ENCODE data around the gene PPTC7. TPM values are rescaled to one million over a fixed set of nuclear protein-coding genes. Genes with fewer than 3 reads are reported as not detected.
"Not testable (repeated sequence)": the region's sequence is repeated elsewhere in the genome, so short reads cannot be mapped to it uniquely, and the experiment has no call there.

The PPTC7 gene
- total and polyA plus RNA-seq, 2 donors (not counting 1 experiment from before 2014, with no cell fraction given), result 6.9 to 12.5 TPM

- peak; percentile 39 to 70 for DNase-seq (ENCODE audit: low read depth in 2 of 2)
Measured at GRCh38 chr12:110602085-110602814, 19.1 kb upstream of the PPTC7 start.

DNA sequence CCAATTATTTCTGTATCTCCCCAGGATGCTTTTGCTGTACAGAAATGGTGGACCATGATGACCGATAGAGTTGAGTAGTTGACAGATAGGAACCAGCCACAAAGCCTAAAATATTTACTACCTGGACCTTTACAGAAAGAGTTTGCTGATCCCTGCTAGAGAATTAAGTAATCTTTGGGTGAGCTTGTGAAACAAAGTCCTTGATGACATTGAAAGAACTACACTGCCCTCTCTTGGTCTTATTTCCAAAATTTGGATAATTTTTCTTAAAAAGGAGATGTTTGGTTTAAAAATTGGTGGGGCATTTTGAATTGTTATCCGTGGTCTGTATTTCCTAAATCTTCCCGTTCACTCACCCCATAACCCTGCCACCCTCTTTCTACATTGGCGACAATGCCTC lies 17.1 kb upstream of the PPTC7 start:
- no peaks in the 10 kb centered on the region for H3K79me2 ChIP-seq (ENCODE audit: control insufficient read depth, insufficient read depth, low read length)
- H3K9ac ChIP-seq (ENCODE audit: insufficient read depth, low read length), result no peak overlapping the region
- no peaks in the 10 kb centered on the region for H3K27me3 ChIP-seq (ENCODE audit: control insufficient read depth, insufficient read depth, low read length)
- no peak overlapping the region for H3K4me3 ChIP-seq (replicated peaks in 1 of 4; ENCODE audit: control extremely low read depth in 1 of 4, insufficient read depth in 1 of 4, low read depth in 3 of 4, low read length in 4 of 4)
- TF ChIP-seq, protein P1, sequence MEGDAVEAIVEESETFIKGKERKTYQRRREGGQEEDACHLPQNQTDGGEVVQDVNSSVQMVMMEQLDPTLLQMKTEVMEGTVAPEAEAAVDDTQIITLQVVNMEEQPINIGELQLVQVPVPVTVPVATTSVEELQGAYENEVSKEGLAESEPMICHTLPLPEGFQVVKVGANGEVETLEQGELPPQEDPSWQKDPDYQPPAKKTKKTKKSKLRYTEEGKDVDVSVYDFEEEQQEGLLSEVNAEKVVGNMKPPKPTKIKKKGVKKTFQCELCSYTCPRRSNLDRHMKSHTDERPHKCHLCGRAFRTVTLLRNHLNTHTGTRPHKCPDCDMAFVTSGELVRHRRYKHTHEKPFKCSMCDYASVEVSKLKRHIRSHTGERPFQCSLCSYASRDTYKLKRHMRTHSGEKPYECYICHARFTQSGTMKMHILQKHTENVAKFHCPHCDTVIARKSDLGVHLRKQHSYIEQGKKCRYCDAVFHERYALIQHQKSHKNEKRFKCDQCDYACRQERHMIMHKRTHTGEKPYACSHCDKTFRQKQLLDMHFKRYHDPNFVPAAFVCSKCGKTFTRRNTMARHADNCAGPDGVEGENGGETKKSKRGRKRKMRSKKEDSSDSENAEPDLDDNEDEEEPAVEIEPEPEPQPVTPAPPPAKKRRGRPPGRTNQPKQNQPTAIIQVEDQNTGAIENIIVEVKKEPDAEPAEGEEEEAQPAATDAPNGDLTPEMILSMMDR (conservative IDR thresholded peaks at IDR 0.05 in 1 of 2, IDR thresholded peaks at IDR 0.05 in 1 of 2; ENCODE audit: low read depth in 1 of 2, low read length in 2 of 2), result peak; percentile 23 to 32
- no peak for TF ChIP-seq EZH2 (IDR thresholded peaks at IDR 0.05; ENCODE audit: low read length, missing control alignments)
- no peak overlapping the region for H3K4me2 ChIP-seq (ENCODE audit: extremely low read depth, insufficient read depth, low read length)
- peak; percentile 50 to 85 for DNase-seq (ENCODE audit: low read depth in 2 of 2)
- no peak overlapping the region for H2AFZ ChIP-seq (ENCODE audit: low read length)
- H3K36me3 ChIP-seq (ENCODE audit: control insufficient read depth, insufficient read depth, low read length), result no peaks in the 10 kb centered on the region
- no peaks in the 10 kb centered on the region for H3K4me1 ChIP-seq (ENCODE audit: control insufficient read depth, extremely low read depth, insufficient read depth, low read length)
- H3K9me3 ChIP-seq (ENCODE audit: control insufficient read depth, insufficient read depth, low read depth, low read length), result no peaks in the 10 kb centered on the region
- no peak overlapping the region for H3K27ac ChIP-seq (ENCODE audit: insufficient read depth, low read length)
- H4K20me1 ChIP-seq (ENCODE audit: control insufficient read depth, extremely low read depth, insufficient read depth, low read length), result no peaks in the 10 kb centered on the region

More at GRCh38 chr12:110602085-110602814, 19.1 kb upstream of the PPTC7 start:
- not testable (repeated sequence) for H3K9ac ChIP-seq (ENCODE audit: insufficient read depth, low read length); H3K4me1 ChIP-seq (ENCODE audit: control insufficient read depth, extremely low read depth, insufficient read depth, low read length); H3K27ac ChIP-seq (ENCODE audit: insufficient read depth, low read length); H3K27me3 ChIP-seq (ENCODE audit: control insufficient read depth, insufficient read depth, low read length); H3K79me2 ChIP-seq (ENCODE audit: control insufficient read depth, insufficient read depth, low read length); H3K36me3 ChIP-seq (ENCODE audit: control insufficient read depth, insufficient read depth, low read length); H3K9me3 ChIP-seq (ENCODE audit: control insufficient read depth, insufficient read depth, low read depth, low read length); H2AFZ ChIP-seq (ENCODE audit: low read length); H4K20me1 ChIP-seq (ENCODE audit: control insufficient read depth, extremely low read depth, insufficient read depth, low read length); H3K4me2 ChIP-seq (ENCODE audit: extremely low read depth, insufficient read depth, low read length); H3K4me3 ChIP-seq (replicated peaks in 1 of 4; ENCODE audit: control extremely low read depth in 1 of 4, insufficient read depth in 1 of 4, low read depth in 3 of 4, low read length in 4 of 4)
- TF ChIP-seq, protein P1 (conservative IDR thresholded peaks at IDR 0.05 in 1 of 2, IDR thresholded peaks at IDR 0.05 in 1 of 2; ENCODE audit: low read depth in 1 of 2, low read length in 2 of 2), result peak; percentile 71

DNA sequence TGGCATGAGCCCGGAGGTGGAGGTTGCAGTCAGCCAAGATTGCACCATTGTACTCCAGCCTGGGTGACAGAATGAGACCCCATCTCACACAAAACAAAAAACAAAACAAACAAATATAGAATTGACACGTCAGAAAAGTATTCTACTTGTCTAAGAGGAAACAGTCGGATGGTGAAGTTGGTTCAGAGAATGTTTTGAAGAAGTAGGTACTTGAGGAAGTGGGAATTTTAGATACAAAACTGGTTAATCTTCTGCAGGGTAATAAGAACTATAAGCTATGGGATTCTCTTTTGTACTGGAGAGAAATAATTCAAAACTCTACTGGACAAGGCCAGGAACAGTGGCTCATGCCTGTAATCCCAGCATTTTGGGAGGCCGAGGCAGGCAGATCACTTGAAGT lies 16.2 kb upstream of the PPTC7 start:
- no peak overlapping the region for H3K4me3 ChIP-seq (replicated peaks in 1 of 4; ENCODE audit: control extremely low read depth in 1 of 4, insufficient read depth in 1 of 4, low read depth in 3 of 4, low read length in 4 of 4)
- TF ChIP-seq, protein P1 (conservative IDR thresholded peaks at IDR 0.05 in 1 of 2, IDR thresholded peaks at IDR 0.05 in 1 of 2; ENCODE audit: low read depth in 1 of 2, low read length in 2 of 2), result no peak
- TF ChIP-seq EZH2 (IDR thresholded peaks at IDR 0.05; ENCODE audit: low read length, missing control alignments), result no peak
- no peaks in the 10 kb centered on the region for H3K27me3 ChIP-seq (ENCODE audit: control insufficient read depth, insufficient read depth, low read length)
- H4K20me1 ChIP-seq (ENCODE audit: control insufficient read depth, extremely low read depth, insufficient read depth, low read length), result no peaks in the 10 kb centered on the region
- H3K4me1 ChIP-seq (ENCODE audit: control insufficient read depth, extremely low read depth, insufficient read depth, low read length), result no peaks in the 10 kb centered on the region
- no peak overlapping the region for H3K27ac ChIP-seq (ENCODE audit: insufficient read depth, low read length)
- no peak overlapping the region for H2AFZ ChIP-seq (ENCODE audit: low read length)
- H3K9ac ChIP-seq (ENCODE audit: insufficient read depth, low read length), result no peak overlapping the region
- no peak for DNase-seq (ENCODE audit: low read depth in 2 of 2)
- no peaks in the 10 kb centered on the region for H3K36me3 ChIP-seq (ENCODE audit: control insufficient read depth, insufficient read depth, low read length)
- H3K9me3 ChIP-seq (ENCODE audit: control insufficient read depth, insufficient read depth, low read depth, low read length), result no peaks in the 10 kb centered on the region
- no peak overlapping the region for H3K4me2 ChIP-seq (ENCODE audit: extremely low read depth, insufficient read depth, low read length)
- no peaks in the 10 kb centered on the region for H3K79me2 ChIP-seq (ENCODE audit: control insufficient read depth, insufficient read depth, low read length)

Measured in fibroblast of lung (primary cell).